ENCODE measurements around the gene LTA. TPM values are rescaled to one million over a fixed set of nuclear protein-coding genes. Genes with fewer than 3 reads are reported as not detected.
A peak's percentile ranks its signal among the peaks of the same experiment; 100 is the strongest.

LTA gene
- total and polyA plus RNA-seq, 4 donors: 0.05 TPM; not detected in 3

GRCh38 chr6:31557443-31558317, 14.4 kb upstream of the LTA start:
- H3K4me1 ChIP-seq (ENCODE audit: control insufficient read depth in 4 of 4, insufficient read depth in 4 of 4, low read length in 3 of 4): peaks cover 0 to 22% (median 7%) of the 10 kb centered on the region in 4 donors
- H3K9ac ChIP-seq (ENCODE audit: low read depth in 1 of 2, low read length in 2 of 2): no peak overlapping the region
- TF ChIP-seq EGR1 (IDR thresholded peaks at IDR 0.05; ENCODE audit: low read depth in 2 of 2): no peak
- TF ChIP-seq REST (IDR thresholded peaks at IDR 0.05): no peak
- TF ChIP-seq NR2F2 (IDR thresholded peaks at IDR 0.05): no peak
- TF ChIP-seq ZBTB33 (IDR thresholded peaks at IDR 0.05): no peak
- no peak for TF ChIP-seq CTCF (IDR thresholded peaks at IDR 0.05; ENCODE audit: low read depth, low read length, missing input control)
- no peak for TF ChIP-seq ATF3 (IDR thresholded peaks at IDR 0.05)
- TF ChIP-seq FOXA1 (IDR thresholded peaks at IDR 0.05): no peak
- no peak for TF ChIP-seq RXRA (IDR thresholded peaks at IDR 0.05)
- TF ChIP-seq TAF1 (conservative IDR thresholded peaks at IDR 0.05): no peak
- TF ChIP-seq JUND (IDR thresholded peaks at IDR 0.05): no peak
- no peak for TF ChIP-seq YY1 (IDR thresholded peaks at IDR 0.05)
- peaks cover 6 to 14% (median 11%) of the 10 kb centered on the region in 4 donors for H3K36me3 ChIP-seq (ENCODE audit: control insufficient read depth in 4 of 4, insufficient read depth in 3 of 4, low read depth in 1 of 4, low read length in 3 of 4)
- no peaks in the 10 kb centered on the region for H3K9me3 ChIP-seq (ENCODE audit: control insufficient read depth in 4 of 4, low read length in 3 of 4)
- 79% methylated on average over 24 of the region's 24 CpGs for WGBS
- H3K27ac ChIP-seq (ENCODE audit: low read depth in 1 of 2, low read length in 2 of 2): peak overlapping the region; percentile 55 to 84
- no peaks in the 10 kb centered on the region for H3K27me3 ChIP-seq (ENCODE audit: control insufficient read depth in 4 of 4, insufficient read depth in 4 of 4, low read length in 3 of 4)
- DNase-seq (ENCODE audit: low spot score): no peak
- H3K4me3 ChIP-seq (ENCODE audit: low read depth in 1 of 3, low read length in 3 of 3): no peak overlapping the region

GRCh38 chr6:31558318-31558625, 13.8 kb upstream of the LTA start:
- TF ChIP-seq MAX (IDR thresholded peaks at IDR 0.05): no peak
- WGBS: 89% methylated on average over 8 of the region's 8 CpGs
- H3K4me3 ChIP-seq (ENCODE audit: low read depth in 1 of 3, low read length in 3 of 3): no peak overlapping the region
- peaks cover 6 to 14% (median 11%) of the 10 kb centered on the region in 4 donors for H3K36me3 ChIP-seq (ENCODE audit: control insufficient read depth in 4 of 4, insufficient read depth in 3 of 4, low read depth in 1 of 4, low read length in 3 of 4)
- no peaks in the 10 kb centered on the region for H3K27me3 ChIP-seq (ENCODE audit: control insufficient read depth in 4 of 4, insufficient read depth in 4 of 4, low read length in 3 of 4)
- no peak overlapping the region for H3K9ac ChIP-seq (ENCODE audit: low read depth in 1 of 2, low read length in 2 of 2)
- no peaks in the 10 kb centered on the region for H3K9me3 ChIP-seq (ENCODE audit: control insufficient read depth in 4 of 4, low read length in 3 of 4)
- H3K27ac ChIP-seq (ENCODE audit: low read depth in 1 of 2, low read length in 2 of 2): peak overlapping the region; percentile 55 to 84
- DNase-seq (ENCODE audit: low spot score): no peak
- H3K4me1 ChIP-seq (ENCODE audit: control insufficient read depth in 4 of 4, insufficient read depth in 4 of 4, low read length in 3 of 4): peaks cover 0 to 22% (median 7%) of the 10 kb centered on the region in 4 donors

Measured in liver (tissue), 9 donors.